WTC11 (cell line): ENCODE data around the gene PET100. TPM values are rescaled to one million over a fixed set of nuclear protein-coding genes. Genes with fewer than 3 reads are reported as not detected.

Experiments used
- ATAC-seq: fragments of 200-7000 bp; cut with Tn5 transposase; 2 replicates; pipeline ENCODE4 v1.10.0; 2021; ENCODE audit warnings: mild to moderate bottlenecking, moderate library complexity
- CTCF ChIA-PET: fragments of 300-600 bp; sonication (Branson Sonifier 250); formaldehyde crosslinking; loops from one replicate; lab custom pipeline; 2021; ENCODE audit warnings: antibody characterized with exemption; lab: Charles Lee
- POLR2A ChIA-PET: fragments of 350-600 bp; sonication (Branson Sonifier 250); formaldehyde crosslinking; loops from one replicate; lab custom pipeline; 2021; ENCODE audit warnings: antibody characterized with exemption; lab: Charles Lee
- DNase-seq: peaks from one replicate; pipeline ENCODE4 v3.0.0; 2021; ENCODE audit warnings: low spot score
- H3K27ac Mint-ChIP-seq: 2 replicates; pipeline ENCODE4 v1.8.0; 2021; ENCODE audit warnings: mixed read lengths
- H3K27me3 Mint-ChIP-seq: 2 replicates; pipeline ENCODE4 v1.8.0; 2021; ENCODE audit warnings: low read depth, mild to moderate bottlenecking, moderate library complexity, mixed read lengths
- H3K36me3 Mint-ChIP-seq: 2 replicates; pipeline ENCODE4 v1.8.0; 2021; ENCODE audit warnings: mixed read lengths
- H3K4me1 Mint-ChIP-seq: 2 replicates; pipeline ENCODE4 v1.8.0; 2022; ENCODE audit warnings: mixed read lengths
- H3K4me3 Mint-ChIP-seq: 2 replicates; pipeline ENCODE4 v1.8.0; 2021; ENCODE audit warnings: mild to moderate bottlenecking, moderate library complexity, mixed read lengths
- H3K9me3 Mint-ChIP-seq: 2 replicates; pipeline ENCODE4 v1.8.0; 2021; ENCODE audit warnings: mixed read lengths
- CBFB ChIP-seq: sonication (generic); formaldehyde crosslinking; IDR thresholded peaks from 2 replicates; pipeline ENCODE4 v1.8.1; 2022; ENCODE audit warnings: mild to moderate bottlenecking, low read depth, missing genetic modification reagents
- CTCF ChIP-seq: fragments of 200-600 bp; IDR thresholded peaks from 2 replicates; pipeline ENCODE4 v1.8.0; 2022; ENCODE audit warnings: antibody characterized with exemption
- EMX1 ChIP-seq: fragments of 250-450 bp; sonication (Bioruptor Pico); IDR thresholded peaks from 2 replicates; pipeline ENCODE4 v1.8.0; 2021; ENCODE audit warnings: mild to moderate bottlenecking
- GABPB1 ChIP-seq: sonication (generic); formaldehyde crosslinking; IDR thresholded peaks from 2 replicates; pipeline ENCODE4 v1.8.1; 2023; ENCODE audit warnings: mild to moderate bottlenecking, missing genetic modification reagents
- JUN ChIP-seq: sonication (generic); formaldehyde crosslinking; IDR thresholded peaks from 2 replicates; pipeline ENCODE4 v1.8.0; 2023; ENCODE audit warnings: mild to moderate bottlenecking, missing genetic modification reagents
- KAT7 ChIP-seq: sonication (generic); formaldehyde crosslinking; IDR thresholded peaks from 2 replicates; pipeline ENCODE4 v1.8.1; 2023; ENCODE audit warnings: missing genetic modification reagents, mild to moderate bottlenecking, borderline replicate concordance
- ZNF121 ChIP-seq: sonication (generic); formaldehyde crosslinking; IDR thresholded peaks from 2 replicates; pipeline ENCODE4 v1.8.0; 2023; ENCODE audit warnings: missing genetic modification reagents
- ZNF138 ChIP-seq: sonication (generic); formaldehyde crosslinking; conservative IDR thresholded peaks from 2 replicates; pipeline ENCODE4 v1.8.1; 2022; ENCODE audit warnings: mild to moderate bottlenecking, moderate library complexity, missing genetic modification reagents
- ZNF232 ChIP-seq: sonication (generic); formaldehyde crosslinking; IDR thresholded peaks from 2 replicates; pipeline ENCODE4 v1.8.0; 2022; ENCODE audit warnings: mild to moderate bottlenecking, missing genetic modification reagents
- ZNF671 ChIP-seq: fragments of 250-450 bp; sonication (Bioruptor Pico); IDR thresholded peaks from 2 replicates; pipeline ENCODE4 v1.8.0; 2021; ENCODE audit warnings: mild to moderate bottlenecking
- total RNA-seq: library from RNA; stranded (reverse); gene quantifications from 3 replicates; pipeline ENCODE4 v1.2.3, GENCODE V29; 2021
- TF ChIP-seq, protein P1 (sequence below): sonication (generic); formaldehyde crosslinking; IDR thresholded peaks from 2 replicates; pipeline ENCODE4 v1.8.1; 2022; ENCODE audit warnings: mild to moderate bottlenecking, moderate library complexity, missing genetic modification reagents
- TF ChIP-seq, protein P2 (sequence below): fragments of 250-450 bp; sonication (Bioruptor Pico); IDR thresholded peaks from 2 replicates; pipeline ENCODE4 v2.1.2; 2022; ENCODE audit warnings: mild to moderate bottlenecking, moderate library complexity
- TF ChIP-seq, protein P3 (sequence below): fragments of 250-450 bp; sonication (Bioruptor Pico); IDR thresholded peaks from 2 replicates; pipeline ENCODE4 v1.9.0; 2021; ENCODE audit warnings: moderate library complexity, mild to moderate bottlenecking, inconsistent platforms, borderline replicate concordance

Gene PET100
- total RNA-seq, 1 experiment from 2014 or later, result 111 TPM

- ChIA-PET POLR2A (interaction anchor here (0.6 kb wide), 1 partner anchor 9 kb away, joined by 3 read pairs; no protein-coding TSS in a partner anchor), CTCF (no interaction called here)
- Mint-ChIP-seq H3K36me3 (no peaks in the 10 kb centered on the region), H3K9me3 (no peaks in the 10 kb centered on the region), H3K27ac (no peak overlapping the region), H3K4me1 (peaks cover 1% of the 10 kb centered on the region), H3K27me3 (peaks cover 18% of the 10 kb centered on the region), H3K4me3 (no peak overlapping the region)
- ATAC-seq (no peak), DNase-seq (no peak)
- no peak for TF ChIP-seq KAT7 (CRISPR knock-in tag)
- TF ChIP-seq ZNF232 (CRISPR knock-in tag), result no peak
- TF ChIP-seq ZNF138 (CRISPR knock-in tag), result no peak
- TF ChIP-seq CBFB (CRISPR knock-in tag), result no peak
- no peak for TF ChIP-seq JUN (CRISPR knock-in tag)
- TF ChIP-seq, protein P1, sequence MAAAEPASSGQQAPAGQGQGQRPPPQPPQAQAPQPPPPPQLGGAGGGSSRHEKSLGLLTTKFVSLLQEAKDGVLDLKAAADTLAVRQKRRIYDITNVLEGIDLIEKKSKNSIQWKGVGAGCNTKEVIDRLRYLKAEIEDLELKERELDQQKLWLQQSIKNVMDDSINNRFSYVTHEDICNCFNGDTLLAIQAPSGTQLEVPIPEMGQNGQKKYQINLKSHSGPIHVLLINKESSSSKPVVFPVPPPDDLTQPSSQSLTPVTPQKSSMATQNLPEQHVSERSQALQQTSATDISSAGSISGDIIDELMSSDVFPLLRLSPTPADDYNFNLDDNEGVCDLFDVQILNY (CRISPR knock-in tag), result no peak
- TF ChIP-seq, protein P2, sequence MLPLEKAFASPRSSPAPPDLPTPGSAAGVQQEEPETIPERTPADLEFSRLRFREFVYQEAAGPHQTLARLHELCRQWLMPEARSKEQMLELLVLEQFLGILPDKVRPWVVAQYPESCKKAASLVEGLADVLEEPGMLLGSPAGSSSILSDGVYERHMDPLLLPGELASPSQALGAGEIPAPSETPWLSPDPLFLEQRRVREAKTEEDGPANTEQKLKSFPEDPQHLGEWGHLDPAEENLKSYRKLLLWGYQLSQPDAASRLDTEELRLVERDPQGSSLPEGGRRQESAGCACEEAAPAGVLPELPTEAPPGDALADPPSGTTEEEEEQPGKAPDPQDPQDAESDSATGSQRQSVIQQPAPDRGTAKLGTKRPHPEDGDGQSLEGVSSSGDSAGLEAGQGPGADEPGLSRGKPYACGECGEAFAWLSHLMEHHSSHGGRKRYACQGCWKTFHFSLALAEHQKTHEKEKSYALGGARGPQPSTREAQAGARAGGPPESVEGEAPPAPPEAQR (CRISPR knock-in tag), result no peak
Measured at GRCh38 chr19:7647156-7647555, 17.6 kb downstream of the PET100 start.

DNA sequence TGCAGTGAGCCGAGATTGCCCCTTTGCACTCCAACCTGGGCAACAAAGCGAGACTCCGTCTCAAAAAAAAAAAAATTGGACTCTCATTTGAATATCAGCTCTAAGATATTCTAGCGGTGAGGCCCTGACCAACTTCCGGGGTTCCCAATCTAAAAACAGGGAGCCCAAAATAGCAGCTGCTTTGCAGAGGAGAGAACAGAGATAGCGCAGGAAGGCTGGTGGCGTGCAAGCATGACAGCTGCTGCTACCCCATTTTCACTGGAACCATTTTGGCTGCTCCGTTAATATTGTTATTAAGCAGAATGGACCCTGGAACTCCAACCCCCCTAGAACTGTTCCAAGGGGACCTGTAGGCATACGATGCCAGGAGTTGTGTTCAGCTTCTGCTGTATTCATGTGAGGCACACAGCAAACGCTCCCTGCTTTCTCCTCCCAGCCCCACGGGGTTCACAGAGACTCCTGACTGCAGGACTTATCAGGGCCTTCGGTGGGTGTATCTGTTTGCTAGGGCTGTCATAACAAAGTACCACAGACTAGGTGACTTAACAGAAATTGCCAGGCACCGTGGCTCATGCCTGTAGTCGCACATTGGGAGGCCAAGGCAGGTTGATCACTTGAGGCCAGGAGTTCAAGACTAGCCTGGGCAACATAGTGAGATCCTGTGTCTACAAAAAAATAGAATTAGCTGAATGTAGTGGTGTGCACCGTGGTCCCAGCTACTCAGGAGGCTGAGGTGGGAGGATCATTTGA lies 18.8 kb downstream of the PET100 start:
- CTCF ChIA-PET, result interaction anchor here (0.6 to 1.6 kb wide), 3 partner anchors 32 to 1602 kb away, joined by 3 to 6 read pairs (median 5); partner anchors contain the start of gene TRAPPC5
- DNase-seq (no peak), ATAC-seq (no peak)
- H3K36me3 Mint-ChIP-seq, result no peaks in the 10 kb centered on the region
- H3K9me3 Mint-ChIP-seq, result no peaks in the 10 kb centered on the region
- no peak overlapping the region for H3K4me3 Mint-ChIP-seq
- H3K27me3 Mint-ChIP-seq, result peaks cover 31% of the 10 kb centered on the region
- peaks cover 7% of the 10 kb centered on the region for H3K4me1 Mint-ChIP-seq
- POLR2A ChIA-PET, result interaction anchor here (0.6 kb wide), 2 partner anchors 8 to 353 kb away, joined by 3 to 4 read pairs; no protein-coding TSS in a partner anchor
- no peak overlapping the region for H3K27ac Mint-ChIP-seq
- TF ChIP-seq ZNF121 (CRISPR knock-in tag), result peak; percentile 79; the same call in 1 of the 2 replicates
- TF ChIP-seq, protein P3, sequence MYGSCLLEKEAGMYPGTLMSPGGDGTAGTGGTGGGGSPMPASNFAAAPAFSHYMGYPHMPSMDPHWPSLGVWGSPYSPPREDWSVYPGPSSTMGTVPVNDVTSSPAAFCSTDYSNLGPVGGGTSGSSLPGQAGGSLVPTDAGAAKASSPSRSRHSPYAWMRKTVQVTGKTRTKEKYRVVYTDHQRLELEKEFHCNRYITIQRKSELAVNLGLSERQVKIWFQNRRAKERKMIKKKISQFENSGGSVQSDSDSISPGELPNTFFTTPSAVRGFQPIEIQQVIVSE (CRISPR knock-in tag), result no peak

DNA sequence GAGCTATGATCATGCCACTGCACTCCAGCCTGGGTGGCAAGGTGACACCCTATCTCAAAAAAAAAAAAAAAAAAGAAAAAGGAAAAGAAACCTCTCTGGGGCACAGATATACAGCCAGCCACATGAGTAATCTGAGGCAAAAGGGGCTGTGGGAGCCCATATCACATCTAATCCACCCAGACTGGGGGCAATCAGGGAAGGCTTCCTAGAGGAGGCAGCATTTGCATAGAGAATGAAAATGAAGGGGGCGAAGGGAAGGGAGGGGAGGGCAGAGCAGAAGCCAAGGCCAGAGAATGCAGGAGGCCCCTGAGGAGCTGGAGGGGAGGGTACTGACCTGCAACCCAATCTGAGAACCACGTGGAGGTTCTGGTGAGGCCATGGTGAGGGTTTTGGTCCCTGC lies 20.6 kb downstream of the PET100 start:
- ChIA-PET CTCF (interaction anchor here (0.6 to 4.3 kb wide), 5 partner anchors 9 to 82 kb away, joined by 3 to 28 read pairs (median 4); partner anchors contain the start of gene TRAPPC5), POLR2A (interaction anchor here (0.6 kb wide), 1 partner anchor 20 kb away, joined by 12 read pairs; the partner anchor contains the start of genes PET100 and XAB2)
- H3K4me3 Mint-ChIP-seq, result no peak overlapping the region
- no peaks in the 10 kb centered on the region for H3K9me3 Mint-ChIP-seq
- peaks cover 47% of the 10 kb centered on the region for H3K27me3 Mint-ChIP-seq
- H3K27ac Mint-ChIP-seq, result no peak overlapping the region
- H3K4me1 Mint-ChIP-seq, result peaks cover 7% of the 10 kb centered on the region
- no peaks in the 10 kb centered on the region for H3K36me3 Mint-ChIP-seq
- DNase-seq (no peak), ATAC-seq (no peak)
- TF ChIP-seq ZNF671 (CRISPR knock-in tag), result no peak

DNA sequence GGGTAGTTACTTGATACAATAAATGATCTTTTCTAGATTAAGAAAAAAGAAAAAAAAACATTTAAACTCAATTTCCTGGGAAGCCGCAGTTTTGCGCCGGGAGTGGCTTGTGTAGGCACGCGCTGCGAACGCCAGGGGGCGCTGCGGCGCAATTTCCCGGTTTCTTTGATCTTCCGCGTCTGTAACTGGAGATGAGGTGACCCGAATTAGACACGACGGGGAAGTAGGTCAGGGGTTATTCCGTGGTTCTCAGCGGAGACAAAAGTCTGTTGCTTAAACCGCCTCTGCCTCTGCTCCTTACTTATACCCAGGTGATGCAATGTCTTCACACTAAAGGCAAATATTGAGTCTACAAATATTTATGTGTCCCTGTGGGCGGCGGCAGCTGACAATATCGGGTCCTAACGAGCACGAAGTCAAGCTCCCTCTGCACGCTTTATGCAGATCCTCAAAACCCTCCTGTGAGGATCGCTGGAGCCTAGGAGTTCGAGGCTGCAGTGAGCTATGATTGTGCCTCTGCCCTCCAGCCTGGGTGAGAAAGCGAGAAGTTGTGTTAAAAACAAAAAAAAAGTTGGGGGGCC lies 22.6 kb downstream of the PET100 start:
- ATAC-seq (peak; percentile 87), DNase-seq (peak; percentile 88)
- 0 out of 2 replicates have a peak overlapping the region, but pooled peaks have one; percentile 11 for H3K27ac Mint-ChIP-seq
- H3K36me3 Mint-ChIP-seq, result no peaks in the 10 kb centered on the region
- no peaks in the 10 kb centered on the region for H3K9me3 Mint-ChIP-seq
- ChIA-PET CTCF (interaction anchor here (0.6 to 4.3 kb wide), 14 partner anchors 9 to 1001 kb away, joined by 3 to 28 read pairs (median 4); partner anchors contain the start of genes MAP2K7, PCP2 and TRAPPC5), POLR2A (interaction anchor here (0.7 kb wide), 1 partner anchor 70 kb away, joined by 3 read pairs; no protein-coding TSS in a partner anchor)
- TF ChIP-seq GABPB1 (CRISPR knock-in tag), result peak; percentile 98
- no peak for TF ChIP-seq EMX1 (CRISPR knock-in tag)
- peak; percentile 99 for TF ChIP-seq CTCF
- H3K4me3 Mint-ChIP-seq, result peak overlapping the region; percentile 44
- peaks cover 7% of the 10 kb centered on the region for H3K4me1 Mint-ChIP-seq
- peaks cover 59% of the 10 kb centered on the region for H3K27me3 Mint-ChIP-seq
